ENCODE measurements around the gene CLNS1A. TPM values are rescaled to one million over a fixed set of nuclear protein-coding genes. Genes with fewer than 3 reads are reported as not detected.

Gene CLNS1A
- total and polyA plus RNA-seq, 2 donors (not counting 1 experiment from before 2014, with no cell fraction given), result 39.3 to 121 TPM

DNA sequence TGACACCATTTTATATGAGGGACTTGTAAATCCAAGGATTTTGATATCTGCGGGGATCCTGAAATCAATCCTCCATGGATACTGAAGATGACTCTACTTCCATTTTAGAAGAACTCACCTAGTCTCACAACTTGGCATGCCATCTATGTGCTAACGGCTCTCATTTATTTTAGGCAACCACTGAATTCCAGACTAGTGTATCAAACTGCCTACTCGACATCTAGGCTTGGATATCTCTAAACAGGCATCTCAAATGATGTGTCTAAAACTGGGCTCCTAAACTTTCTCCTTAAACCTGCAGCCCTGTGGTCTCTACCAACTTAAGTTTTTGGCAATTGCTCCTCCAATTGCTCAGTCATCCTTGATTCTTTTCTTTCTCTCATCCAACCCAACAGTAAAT, 31.2 kb upstream of the CLNS1A start:
- Mint-ChIP-seq H3K9me3 (ENCODE audit: insufficient read depth) (no peaks in the 10 kb centered on the region), H3K4me1 (peaks cover 7% of the 10 kb centered on the region), H3K27me3 (no peaks in the 10 kb centered on the region), H3K27ac (no peak overlapping the region), H3K4me3 (no peak overlapping the region)
- H3K9ac ChIP-seq (ENCODE audit: low read length), result no peak overlapping the region
- no peak overlapping the region for H3K4me3 ChIP-seq (ENCODE audit: control extremely low read depth in 1 of 5, extremely low read depth in 1 of 5, insufficient read depth in 1 of 5, low read depth in 2 of 5, low read length in 4 of 5)
- TF ChIP-seq EZH2 (IDR thresholded peaks at IDR 0.05; ENCODE audit: borderline replicate concordance, insufficient read depth, low read depth, low read length, poor library complexity, severe bottlenecking), result no peak
- ATAC-seq (ENCODE audit: low read depth) (no peak), DNase-seq (no peak)
- no peak overlapping the region for H3K4me2 ChIP-seq (replicated peaks; ENCODE audit: low read depth, low read length, poor library complexity, severe bottlenecking)
- ChIA-PET POLR2A (no interaction called here), CTCF (no interaction called here)
- H2AFZ ChIP-seq (ENCODE audit: insufficient read depth, low read depth, low read length, poor library complexity, severe bottlenecking), result no peak overlapping the region
- WGBS (ENCODE audit: insufficient coverage), result 100% methylated on average over 3 of the region's 3 CpGs
- H3K79me2 ChIP-seq (ENCODE audit: control insufficient read depth, insufficient read depth, low read length), result no peaks in the 10 kb centered on the region
- intact Hi-C loops (cut with micrococcal nuclease), result no loop called here
- H4K20me1 ChIP-seq (ENCODE audit: control insufficient read depth, insufficient read depth, low read length, poor library complexity, severe bottlenecking), result no peaks in the 10 kb centered on the region
- no peaks in the 10 kb centered on the region for H3K9me3 ChIP-seq (ENCODE audit: control extremely low read depth in 1 of 3, control insufficient read depth in 2 of 3, insufficient read depth in 1 of 3, low read length in 2 of 3)
- no peaks in the 10 kb centered on the region for H3K27me3 ChIP-seq (replicated peaks in 1 of 4; ENCODE audit: control extremely low read depth in 1 of 4, control insufficient read depth in 3 of 4, insufficient read depth in 4 of 4, low read length in 3 of 4)
- no peak overlapping the region for H3K27ac ChIP-seq (ENCODE audit: low read length in 2 of 2)
- peaks cover 1 to 68% of the 10 kb centered on the region in 2 experiments for H3K36me3 ChIP-seq (replicated peaks in 1 of 2; ENCODE audit: control extremely low read depth in 1 of 2, control insufficient read depth in 1 of 2, extremely low read depth in 1 of 2, insufficient read depth in 2 of 2, low read length in 1 of 2)
- no peaks in the 10 kb centered on the region for H3K4me1 ChIP-seq (ENCODE audit: control insufficient read depth in 2 of 2, insufficient read depth in 2 of 2, low read length in 2 of 2)

- H4K20me1 ChIP-seq (ENCODE audit: control insufficient read depth, insufficient read depth, low read length, poor library complexity, severe bottlenecking), result no peaks in the 10 kb centered on the region
- H3K4me3 ChIP-seq (ENCODE audit: control extremely low read depth in 1 of 5, extremely low read depth in 1 of 5, insufficient read depth in 1 of 5, low read depth in 2 of 5, low read length in 4 of 5), result no peak overlapping the region
- H3K36me3 ChIP-seq (replicated peaks in 1 of 2; ENCODE audit: control extremely low read depth in 1 of 2, control insufficient read depth in 1 of 2, extremely low read depth in 1 of 2, insufficient read depth in 2 of 2, low read length in 1 of 2), result peaks cover 1 to 40% of the 10 kb centered on the region in 2 experiments
- TF ChIP-seq CTCF (IDR thresholded peaks at IDR 0.05) (no peak), EZH2 (IDR thresholded peaks at IDR 0.05; ENCODE audit: borderline replicate concordance, insufficient read depth, low read depth, low read length, poor library complexity, severe bottlenecking) (no peak)
- Mint-ChIP-seq H3K4me1 (peaks cover 27% of the 10 kb centered on the region), H3K27me3 (no peaks in the 10 kb centered on the region), H3K27ac (no peak overlapping the region), H3K4me3 (no peak overlapping the region), H3K9me3 (ENCODE audit: insufficient read depth) (no peaks in the 10 kb centered on the region)
- WGBS (ENCODE audit: insufficient coverage), result no CpG with 5 or more reads among the region's 7 CpGs
- DNase-seq (no peak), ATAC-seq (ENCODE audit: low read depth) (no peak)
- CTCF ChIA-PET, result no interaction called here
- H2AFZ ChIP-seq (ENCODE audit: insufficient read depth, low read depth, low read length, poor library complexity, severe bottlenecking), result no peak overlapping the region
- H3K4me1 ChIP-seq (ENCODE audit: control insufficient read depth in 2 of 2, insufficient read depth in 2 of 2, low read length in 2 of 2), result peaks cover 10 to 14% of the 10 kb centered on the region in 2 donors
- intact Hi-C loops (cut with micrococcal nuclease), result no loop called here
- POLR2A ChIA-PET, result no interaction called here
- no peak overlapping the region for H3K4me2 ChIP-seq (replicated peaks; ENCODE audit: low read depth, low read length, poor library complexity, severe bottlenecking)
- H3K27ac ChIP-seq (ENCODE audit: low read length in 2 of 2), result no peak overlapping the region
- no peaks in the 10 kb centered on the region for H3K79me2 ChIP-seq (ENCODE audit: control insufficient read depth, insufficient read depth, low read length)
- H3K9me3 ChIP-seq (ENCODE audit: control extremely low read depth in 1 of 3, control insufficient read depth in 2 of 3, insufficient read depth in 1 of 3, low read length in 2 of 3), result no peaks in the 10 kb centered on the region
- H3K27me3 ChIP-seq (replicated peaks in 1 of 4; ENCODE audit: control extremely low read depth in 1 of 4, control insufficient read depth in 3 of 4, insufficient read depth in 4 of 4, low read length in 3 of 4), result no peaks in the 10 kb centered on the region
- no peak overlapping the region for H3K9ac ChIP-seq (ENCODE audit: low read length)
These were observed 27.8 kb upstream of the CLNS1A start for GRCh38 chr11:77665240-77665965.

All from B cell (primary cell).